GM13976 (cell line): ENCODE measurements around the gene SUB1.

Experiments used
- DNase-seq: peaks from one replicate; pipeline ENCODE4 v3.0.0; 2012; ENCODE audit warnings: low spot score
- CTCF ChIP-seq: IDR thresholded peaks from 2 replicates; pipeline ENCODE4 v1.5.1; 2012; ENCODE audit warnings: borderline replicate concordance, mild to moderate bottlenecking; ENCODE audit not compliant: insufficient read depth; ENCODE audit errors: extremely low read depth, missing control alignments, control extremely low read depth
- in situ Hi-C: fragments of 300-500 bp; cut with MboI; formaldehyde crosslinking; loops from one replicate; pipeline ENCODE4 v1.12.0; 2022; ENCODE audit warnings: low sequenced_read_pairs, mixed read lengths, inconsistent platforms; ENCODE audit not compliant: unreplicated experiment

The SUB1 gene

GRCh38 chr5:32559411-32559810, 25.9 kb upstream of the SUB1 start:
- no peak for DNase-seq
- no peak for TF ChIP-seq CTCF
- in situ Hi-C loops, result no loop called here

DNA sequence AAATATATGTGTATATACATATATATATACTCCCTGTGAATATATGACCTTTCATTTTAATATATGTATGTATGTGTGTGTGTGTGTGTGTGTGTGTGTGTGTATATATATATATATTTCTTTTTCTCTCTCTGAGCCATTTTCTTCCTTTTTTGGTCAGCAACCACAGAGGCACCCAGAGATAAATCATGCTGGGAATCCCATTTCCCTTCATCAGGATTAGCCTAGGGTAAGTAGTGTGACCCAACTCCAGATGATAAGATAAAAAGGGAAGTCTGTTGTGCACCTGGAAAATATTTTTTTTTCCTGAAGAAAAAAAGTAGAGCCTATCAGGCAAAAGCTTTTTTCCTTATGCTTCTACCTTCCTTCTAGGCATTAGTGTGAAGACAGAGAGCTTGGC, 25.4 kb upstream of the SUB1 start:
- DNase-seq, result no peak
- no peak for TF ChIP-seq CTCF
- in situ Hi-C loops, result no loop called here

DNA sequence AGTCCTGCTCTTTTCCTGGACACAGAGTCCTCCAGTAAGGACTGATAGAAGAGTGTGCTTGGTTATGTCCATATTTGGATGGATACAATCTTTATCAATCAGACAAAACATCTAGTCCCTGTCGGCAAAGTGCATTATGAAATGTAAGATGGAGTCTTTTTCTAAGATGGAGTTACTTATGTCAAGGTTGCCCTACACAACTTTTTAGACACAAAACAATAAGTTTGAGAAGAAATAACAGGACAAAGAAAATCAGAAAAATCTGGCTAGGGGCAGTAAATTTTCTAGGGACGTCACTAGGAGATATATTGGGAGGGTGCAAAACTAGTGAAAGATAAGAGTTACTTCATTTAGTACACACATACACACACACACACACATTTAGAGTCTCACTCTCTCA, 23.3 kb upstream of the SUB1 start:
- TF ChIP-seq CTCF, result no peak

GRCh38 chr5:32562843-32563242, 22.5 kb upstream of the SUB1 start:
- DNase-seq, result no peak
- no peak for TF ChIP-seq CTCF
- in situ Hi-C loops, result no loop called here

More for the DNA sequence above, 23.3 kb upstream of the SUB1 start:
- in situ Hi-C loops, result no loop called here
- no peak for DNase-seq

DNA sequence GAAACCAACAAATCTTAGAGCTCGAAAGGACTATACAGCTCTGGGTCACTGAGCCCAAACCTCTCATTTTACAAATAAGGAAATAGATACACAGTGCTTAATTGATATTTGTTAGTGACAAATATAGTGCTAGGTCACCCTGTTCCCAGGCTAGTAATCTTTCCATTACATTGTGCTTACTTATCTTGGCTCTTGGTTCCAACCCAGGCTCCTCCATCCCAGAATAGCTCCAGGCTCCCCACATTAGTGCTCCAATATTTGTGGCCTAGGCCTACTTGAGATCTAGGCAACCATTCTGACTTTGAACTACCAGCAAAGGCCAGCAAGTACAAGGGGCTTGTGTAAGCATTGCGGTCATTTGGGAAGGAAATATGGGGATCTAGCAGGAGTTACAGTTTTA, 21.7 kb upstream of the SUB1 start:
- DNase-seq, result no peak
- in situ Hi-C loops, result no loop called here
- TF ChIP-seq CTCF, result no peak

DNA sequence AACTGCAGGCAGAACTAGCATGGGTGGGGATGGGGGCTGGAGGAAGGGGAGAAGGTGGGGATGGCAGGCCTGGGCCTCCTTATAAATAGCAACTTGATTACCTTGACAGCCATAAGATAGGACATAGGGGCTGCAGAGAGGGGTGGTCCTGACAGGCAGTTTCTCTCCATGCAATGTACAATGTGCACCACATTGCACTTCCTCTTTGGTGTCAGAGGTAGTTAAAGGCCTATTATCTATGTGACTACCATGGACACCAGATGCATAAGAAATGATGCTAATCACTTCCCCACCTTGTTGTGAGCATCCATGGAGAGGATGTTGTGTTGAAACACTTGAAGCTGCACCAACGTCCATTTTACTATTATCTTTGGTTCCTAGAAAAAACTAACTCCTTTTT, 20.2 kb upstream of the SUB1 start:
- no peak for TF ChIP-seq CTCF

More for the DNA sequence above, 20.2 kb upstream of the SUB1 start:
- in situ Hi-C loops, result no loop called here
- no peak for DNase-seq
